Breast epithelium (tissue), 3 donors: ENCODE data around the gene CHN2.

ENCODE experiments used
- POLR2A ChIP-seq: fragments of 450-650 bp; IDR thresholded peaks from one replicate; pipeline ENCODE4 v1.6.1; 2016; ENCODE audit warnings: antibody characterized with exemption, mild to moderate bottlenecking, moderate library complexity
- TF ChIP-seq, protein P1 (sequence below), 3 donors: fragments of 450-650 bp; IDR thresholded peaks; one replicate each; pipeline ENCODE4 v1.5.1; 2016 to 2017; ENCODE audit warnings: antibody characterized with exemption in 3 of 3, mild to moderate bottlenecking in 3 of 3, moderate library complexity in 3 of 3

- no peak for TF ChIP-seq POLR2A
- TF ChIP-seq, protein P1, sequence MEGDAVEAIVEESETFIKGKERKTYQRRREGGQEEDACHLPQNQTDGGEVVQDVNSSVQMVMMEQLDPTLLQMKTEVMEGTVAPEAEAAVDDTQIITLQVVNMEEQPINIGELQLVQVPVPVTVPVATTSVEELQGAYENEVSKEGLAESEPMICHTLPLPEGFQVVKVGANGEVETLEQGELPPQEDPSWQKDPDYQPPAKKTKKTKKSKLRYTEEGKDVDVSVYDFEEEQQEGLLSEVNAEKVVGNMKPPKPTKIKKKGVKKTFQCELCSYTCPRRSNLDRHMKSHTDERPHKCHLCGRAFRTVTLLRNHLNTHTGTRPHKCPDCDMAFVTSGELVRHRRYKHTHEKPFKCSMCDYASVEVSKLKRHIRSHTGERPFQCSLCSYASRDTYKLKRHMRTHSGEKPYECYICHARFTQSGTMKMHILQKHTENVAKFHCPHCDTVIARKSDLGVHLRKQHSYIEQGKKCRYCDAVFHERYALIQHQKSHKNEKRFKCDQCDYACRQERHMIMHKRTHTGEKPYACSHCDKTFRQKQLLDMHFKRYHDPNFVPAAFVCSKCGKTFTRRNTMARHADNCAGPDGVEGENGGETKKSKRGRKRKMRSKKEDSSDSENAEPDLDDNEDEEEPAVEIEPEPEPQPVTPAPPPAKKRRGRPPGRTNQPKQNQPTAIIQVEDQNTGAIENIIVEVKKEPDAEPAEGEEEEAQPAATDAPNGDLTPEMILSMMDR (IDR thresholded peaks at IDR 0.05): no peak
Observed at GRCh38 chr7:29297194-29297890, 102.8 kb downstream of the CHN2 start.
